ENCODE results near the gene ENDOG.
"Not testable (repeated sequence)": the region's sequence is repeated elsewhere in the genome, so short reads cannot be mapped to it uniquely, and the experiment has no call there.

Gene ENDOG

GRCh38 chr9:128851779-128852600, 33.7 kb downstream of the ENDOG start:
- DNase-seq (ENCODE audit: low spot score); H3K4me3 Mint-ChIP-seq; H3K4me1 Mint-ChIP-seq (ENCODE audit: low read depth); H3K27me3 Mint-ChIP-seq (ENCODE audit: low read depth); H3K27ac Mint-ChIP-seq: not testable (repeated sequence)
- peaks cover 23% of the 10 kb centered on the region for H3K36me3 Mint-ChIP-seq (ENCODE audit: low read depth)
- peaks cover 26% of the 10 kb centered on the region for H3K9me3 Mint-ChIP-seq

DNA sequence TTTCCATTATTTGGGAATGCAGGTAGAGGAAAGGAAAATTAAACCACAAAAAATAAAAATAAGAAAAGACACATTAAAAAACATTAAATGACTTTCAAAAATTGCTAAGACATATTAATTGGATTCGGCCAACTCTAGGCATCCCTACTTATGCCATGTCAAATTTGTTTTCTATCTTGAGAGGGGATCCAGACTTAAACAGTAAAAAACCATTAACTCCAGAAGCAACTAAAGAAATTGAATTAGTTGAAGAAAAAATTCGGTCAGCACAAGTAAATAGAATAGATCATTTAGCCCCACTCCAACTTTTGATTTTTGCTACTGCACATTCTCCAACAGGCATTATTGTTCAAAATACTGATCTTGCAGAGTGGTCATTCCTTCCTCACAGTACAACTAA, 34.3 kb downstream of the ENDOG start:
- peaks cover 23% of the 10 kb centered on the region for H3K9me3 Mint-ChIP-seq
- not testable (repeated sequence) for DNase-seq (ENCODE audit: low spot score); H3K4me1 Mint-ChIP-seq (ENCODE audit: low read depth); H3K27ac Mint-ChIP-seq; H3K4me3 Mint-ChIP-seq; H3K27me3 Mint-ChIP-seq (ENCODE audit: low read depth)
- peaks cover 21% of the 10 kb centered on the region for H3K36me3 Mint-ChIP-seq (ENCODE audit: low read depth)

DNA sequence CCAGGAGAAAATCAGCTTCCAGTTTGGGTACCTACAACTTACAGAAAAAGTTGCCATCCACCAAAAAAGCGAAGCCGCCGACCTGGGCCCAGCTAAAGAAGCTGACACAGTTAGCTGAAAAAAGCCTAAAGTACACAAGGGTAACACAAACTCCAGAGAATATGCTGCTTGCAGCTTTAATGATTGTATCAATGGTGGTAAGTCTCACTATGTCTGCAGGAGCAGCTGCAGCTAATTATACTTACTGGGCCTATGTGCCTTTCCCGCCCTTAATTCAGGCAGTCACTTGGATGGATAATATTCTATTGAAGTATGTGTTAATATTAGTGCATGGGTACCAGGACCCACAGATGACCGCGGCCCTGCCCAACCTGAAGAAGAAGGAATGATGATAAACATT, 36.2 kb downstream of the ENDOG start:
- H3K36me3 Mint-ChIP-seq (ENCODE audit: low read depth) = peaks cover 14% of the 10 kb centered on the region
- not testable (repeated sequence) for H3K4me1 Mint-ChIP-seq (ENCODE audit: low read depth); H3K4me3 Mint-ChIP-seq; DNase-seq (ENCODE audit: low spot score); H3K27me3 Mint-ChIP-seq (ENCODE audit: low read depth); H3K27ac Mint-ChIP-seq
- peaks cover 16% of the 10 kb centered on the region for H3K9me3 Mint-ChIP-seq

- H3K9me3 Mint-ChIP-seq; H3K4me1 Mint-ChIP-seq (ENCODE audit: low read depth); H3K36me3 Mint-ChIP-seq (ENCODE audit: low read depth); H3K27me3 Mint-ChIP-seq (ENCODE audit: low read depth); H3K27ac Mint-ChIP-seq; H3K4me3 Mint-ChIP-seq; DNase-seq (ENCODE audit: low spot score): not testable (repeated sequence)
Measured at GRCh38 chr9:128858476-128858875, 40.2 kb downstream of the ENDOG start.

DNA sequence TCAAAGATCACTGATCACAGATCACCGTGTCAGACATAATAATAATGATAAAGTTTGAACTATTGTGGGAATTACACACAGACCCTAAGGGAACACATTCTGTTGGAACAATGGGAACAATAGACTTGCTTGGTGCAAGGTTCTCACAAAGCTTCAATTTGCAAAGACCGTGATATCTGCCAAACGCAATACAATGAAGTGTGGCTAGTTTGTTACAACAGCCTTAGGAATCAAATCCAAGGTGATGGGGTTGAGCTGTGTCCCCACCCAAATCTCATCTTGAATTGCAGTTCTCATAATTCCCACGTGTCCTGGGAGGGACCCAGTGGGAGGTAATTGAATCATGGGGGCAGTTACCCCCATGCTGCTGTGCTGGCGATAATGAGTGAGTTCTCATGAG, 42.6 kb downstream of the ENDOG start:
- no peak overlapping the region for H3K27ac Mint-ChIP-seq
- peaks cover 7% of the 10 kb centered on the region for H3K4me1 Mint-ChIP-seq (ENCODE audit: low read depth)
- no peak for DNase-seq (ENCODE audit: low spot score)
- H3K9me3 Mint-ChIP-seq = no peaks in the 10 kb centered on the region
- H3K27me3 Mint-ChIP-seq (ENCODE audit: low read depth) = no peaks in the 10 kb centered on the region
- H3K36me3 Mint-ChIP-seq (ENCODE audit: low read depth) = no peaks in the 10 kb centered on the region
- no peak overlapping the region for H3K4me3 Mint-ChIP-seq

DNA sequence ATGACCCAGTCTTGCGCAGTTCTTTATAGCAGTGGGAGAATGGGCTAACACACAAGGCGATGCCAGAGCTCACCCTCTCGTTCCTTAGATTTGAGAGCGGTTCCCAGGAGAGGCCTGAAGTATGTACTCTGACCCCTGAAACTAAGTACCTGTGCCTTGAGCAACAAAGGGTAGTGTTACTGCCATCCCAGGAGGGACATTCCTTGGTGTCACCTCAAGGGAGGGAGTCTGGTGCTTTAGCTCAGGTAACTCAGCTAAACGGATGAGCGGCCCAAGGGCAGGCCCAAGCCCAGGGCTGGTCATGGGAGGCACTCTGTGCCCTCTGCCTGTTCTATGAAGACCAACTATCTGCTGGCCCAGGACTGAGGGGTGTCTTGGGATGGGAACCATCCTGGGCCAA, 43.2 kb downstream of the ENDOG start:
- Mint-ChIP-seq H3K9me3 (no peaks in the 10 kb centered on the region), H3K27me3 (ENCODE audit: low read depth) (no peaks in the 10 kb centered on the region), H3K27ac (no peak overlapping the region), H3K4me1 (ENCODE audit: low read depth) (peaks cover 7% of the 10 kb centered on the region), H3K36me3 (ENCODE audit: low read depth) (no peaks in the 10 kb centered on the region), H3K4me3 (no peak overlapping the region)
- DNase-seq (ENCODE audit: low spot score) = no peak

GRCh38 chr9:128862401-128862851, 44.1 kb downstream of the ENDOG start:
- H3K4me3 Mint-ChIP-seq = no peak overlapping the region
- no peaks in the 10 kb centered on the region for H3K27me3 Mint-ChIP-seq (ENCODE audit: low read depth)
- H3K9me3 Mint-ChIP-seq = no peaks in the 10 kb centered on the region
- H3K27ac Mint-ChIP-seq = no peak overlapping the region
- H3K36me3 Mint-ChIP-seq (ENCODE audit: low read depth) = no peaks in the 10 kb centered on the region
- DNase-seq (ENCODE audit: low spot score) = no peak
- peaks cover 8% of the 10 kb centered on the region for H3K4me1 Mint-ChIP-seq (ENCODE audit: low read depth)

DNA sequence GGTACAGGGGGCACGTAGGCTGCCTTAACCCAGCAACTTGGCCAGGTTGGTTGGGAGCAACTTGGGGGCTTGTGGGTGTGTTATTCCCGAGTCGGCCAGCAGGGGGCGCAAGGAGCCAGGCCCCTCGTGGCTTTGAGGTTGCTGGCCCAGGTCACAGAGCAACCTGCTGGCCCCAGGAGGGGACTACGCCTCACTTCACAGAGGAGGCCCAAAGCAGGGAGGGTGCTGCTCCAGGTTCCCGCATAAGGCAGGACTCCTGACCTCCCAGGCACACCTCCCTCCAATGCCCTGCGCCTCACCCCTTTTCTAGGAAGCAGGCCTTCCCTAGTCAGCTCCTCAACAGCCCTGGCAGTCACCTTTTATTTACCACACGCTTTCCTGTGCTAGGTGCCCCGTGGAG, 45.3 kb downstream of the ENDOG start:
- Mint-ChIP-seq H3K36me3 (ENCODE audit: low read depth) (no peaks in the 10 kb centered on the region), H3K4me3 (no peak overlapping the region), H3K27ac (peak overlapping the region; percentile 55)

DNA sequence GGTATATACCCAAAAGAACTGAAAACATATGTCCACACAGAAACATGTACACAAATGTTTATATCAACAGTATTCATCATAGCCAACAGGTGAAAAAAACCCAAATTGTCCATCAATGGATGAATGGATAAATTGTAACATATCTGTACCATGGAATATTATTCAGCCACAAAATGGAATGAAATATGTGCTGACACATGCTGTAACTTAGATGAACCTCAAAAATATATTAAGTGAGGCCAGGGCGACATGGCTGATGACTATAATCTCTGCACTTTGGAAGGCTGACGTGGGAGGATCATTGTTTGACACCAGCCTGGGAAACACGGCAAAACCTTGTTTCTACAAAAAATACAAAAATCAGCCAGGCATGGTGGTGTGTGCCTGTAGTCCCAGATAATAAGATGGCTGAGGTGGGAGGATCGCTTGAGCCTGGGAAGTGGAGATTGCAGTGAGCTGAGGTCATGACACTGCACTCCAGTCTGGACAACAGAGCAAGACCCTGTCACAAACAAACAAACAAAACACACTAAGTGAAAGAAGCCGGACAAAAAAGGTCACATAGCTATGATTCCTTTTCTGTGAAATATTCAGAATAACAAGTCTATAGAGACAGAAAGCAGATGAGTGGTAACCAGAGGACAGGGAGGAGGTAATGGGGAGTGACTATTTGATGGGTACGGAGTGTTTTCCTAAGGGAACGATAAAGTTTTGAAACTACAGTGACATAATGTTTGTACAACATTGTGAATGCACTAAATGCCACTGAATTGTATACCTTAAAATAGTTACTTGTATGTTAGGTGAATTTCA, 52.0 kb downstream of the ENDOG start:
- Mint-ChIP-seq H3K36me3 (ENCODE audit: low read depth) (peaks cover 3% of the 10 kb centered on the region), H3K4me3 (no peak overlapping the region), H3K4me1 (ENCODE audit: low read depth) (peaks cover 3% of the 10 kb centered on the region), H3K27me3 (ENCODE audit: low read depth) (no peaks in the 10 kb centered on the region), H3K27ac (no peak overlapping the region), H3K9me3 (no peaks in the 10 kb centered on the region)
- no peak for DNase-seq (ENCODE audit: low spot score)

More for the DNA sequence above, 45.3 kb downstream of the ENDOG start:
- Mint-ChIP-seq H3K4me1 (ENCODE audit: low read depth) (peaks cover 10% of the 10 kb centered on the region), H3K27me3 (ENCODE audit: low read depth) (no peaks in the 10 kb centered on the region), H3K9me3 (no peaks in the 10 kb centered on the region)
- peak; percentile 70 for DNase-seq (ENCODE audit: low spot score)

- not testable (repeated sequence) for H3K27ac Mint-ChIP-seq; H3K4me3 Mint-ChIP-seq; H3K36me3 Mint-ChIP-seq (ENCODE audit: low read depth); H3K9me3 Mint-ChIP-seq; DNase-seq (ENCODE audit: low spot score); H3K4me1 Mint-ChIP-seq (ENCODE audit: low read depth); H3K27me3 Mint-ChIP-seq (ENCODE audit: low read depth)
Measured at GRCh38 chr9:128870941-128871265, 52.6 kb downstream of the ENDOG start.

Data from T-helper 2 cell treated with Interferon-gamma antibody and Interleukin-4, amounts not matched to agents 5 μg/mL and 100 μg/mL, for 36 hours (primary cell).